ENCODE measurements around the gene PDGFD.

The PDGFD gene

DNA sequence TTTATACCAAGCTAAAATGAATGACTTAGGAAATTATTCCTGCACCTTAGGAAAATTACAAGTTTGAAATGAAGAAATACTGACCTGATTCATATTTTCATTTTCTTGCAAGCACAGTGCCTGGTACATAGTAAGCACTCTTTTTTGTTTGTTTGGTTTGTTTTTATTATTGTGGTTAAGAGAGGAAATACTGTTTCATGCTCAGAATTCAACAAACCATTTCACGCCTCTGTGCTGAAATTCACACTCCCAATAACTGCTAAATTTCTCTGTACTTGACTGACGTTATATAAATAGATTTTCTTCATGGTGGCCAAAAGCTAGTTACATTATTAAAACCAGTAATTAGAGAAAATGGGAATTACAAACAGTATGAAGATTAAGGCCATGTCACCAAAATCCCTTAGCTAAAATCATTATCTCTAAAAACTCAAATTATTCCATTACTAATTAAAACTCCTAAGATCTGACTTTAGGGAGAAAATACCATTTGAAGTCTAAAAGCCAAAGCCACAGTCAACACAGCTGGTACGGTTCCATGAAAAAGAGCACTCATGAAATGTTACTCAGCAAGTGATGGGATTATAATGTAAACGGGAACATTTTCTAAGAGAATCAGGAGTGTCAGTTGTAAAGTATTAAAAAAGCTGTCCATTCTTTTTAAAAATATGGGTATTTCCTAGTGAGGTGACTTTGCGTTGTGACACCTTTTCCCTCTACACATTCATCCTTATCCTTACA is 205.3 kb downstream of the PDGFD start:
- no peak for DNase-seq (ENCODE audit: low read depth)

DNA sequence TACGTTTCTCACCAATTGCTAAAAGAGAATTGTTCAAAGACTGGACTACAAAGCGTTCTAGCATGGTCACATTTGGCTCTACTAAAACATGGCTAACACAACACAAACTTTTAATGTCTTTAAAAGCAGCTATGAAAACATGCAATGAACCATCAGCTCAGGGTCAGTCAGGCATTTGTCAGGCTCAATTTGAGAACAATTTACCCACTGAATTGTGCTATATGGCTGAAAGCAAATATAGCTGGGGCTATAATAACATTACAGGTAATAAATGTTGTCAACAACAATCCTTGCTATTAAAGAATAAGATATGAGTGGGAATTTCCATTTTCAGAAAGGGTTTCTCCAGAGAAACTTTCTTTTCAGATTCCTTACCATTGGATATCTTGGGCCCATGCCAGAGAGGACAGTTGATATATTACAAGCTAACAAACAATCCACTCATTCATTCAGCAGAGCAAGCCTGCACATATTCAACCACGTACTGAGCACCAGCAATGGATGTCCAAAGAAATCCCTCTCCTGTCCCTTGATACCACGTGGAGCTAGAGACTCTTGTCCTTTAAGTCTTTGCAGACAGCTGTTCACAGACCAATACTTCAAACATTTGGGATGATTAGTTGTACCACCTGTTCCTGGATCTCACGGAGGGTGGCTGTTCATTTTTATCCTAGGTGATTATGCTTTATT is 210.0 kb downstream of the PDGFD start:
- DNase-seq (ENCODE audit: low read depth), result no peak

DNA sequence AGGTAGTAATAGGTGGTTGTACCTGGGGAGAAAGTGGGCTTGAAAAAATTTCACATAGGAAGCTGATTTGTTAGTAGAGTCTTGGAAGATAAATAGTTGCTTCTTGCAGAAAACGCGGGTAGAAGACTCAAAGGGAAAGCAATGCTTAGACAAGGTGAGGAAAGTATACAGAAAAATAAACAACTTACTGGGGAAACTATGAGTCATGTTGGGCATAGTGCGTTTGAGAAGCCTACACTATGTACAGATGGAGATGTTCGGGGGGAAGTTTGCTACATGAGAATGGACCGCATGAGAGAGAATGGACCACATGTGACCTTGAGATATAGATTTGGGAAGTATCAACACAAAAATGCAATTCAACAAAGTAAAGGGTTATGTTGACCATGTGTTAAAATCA is 214.2 kb downstream of the PDGFD start:
- DNase-seq (ENCODE audit: low read depth), result no peak

DNA sequence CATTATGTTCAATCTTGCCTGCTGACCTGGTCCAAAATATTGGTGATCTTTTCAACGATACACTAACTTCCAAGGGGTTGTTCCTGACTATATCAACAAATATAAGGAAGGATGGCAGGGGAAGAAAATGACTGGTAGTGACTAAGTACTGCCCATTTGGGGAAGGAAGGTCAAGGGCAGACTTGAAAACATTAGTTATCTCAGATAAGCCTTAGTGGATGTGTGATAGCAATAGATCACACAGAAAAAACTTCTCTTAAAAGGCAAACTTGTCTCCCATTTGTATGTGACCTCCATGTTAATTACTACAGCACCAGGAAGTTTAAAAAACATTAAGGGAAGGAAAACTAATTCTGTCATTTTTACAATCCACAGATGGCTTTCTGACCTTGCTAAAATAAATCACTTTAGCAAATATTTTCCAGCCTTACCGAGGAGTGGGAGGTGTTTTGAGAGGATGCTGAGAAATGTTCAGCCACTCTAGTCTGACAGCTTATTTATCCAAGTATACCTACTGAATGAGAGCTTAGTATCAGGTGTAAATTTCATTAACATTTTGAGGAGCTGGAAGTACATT is 215.7 kb downstream of the PDGFD start:
- no peak for DNase-seq (ENCODE audit: low read depth)

DNA sequence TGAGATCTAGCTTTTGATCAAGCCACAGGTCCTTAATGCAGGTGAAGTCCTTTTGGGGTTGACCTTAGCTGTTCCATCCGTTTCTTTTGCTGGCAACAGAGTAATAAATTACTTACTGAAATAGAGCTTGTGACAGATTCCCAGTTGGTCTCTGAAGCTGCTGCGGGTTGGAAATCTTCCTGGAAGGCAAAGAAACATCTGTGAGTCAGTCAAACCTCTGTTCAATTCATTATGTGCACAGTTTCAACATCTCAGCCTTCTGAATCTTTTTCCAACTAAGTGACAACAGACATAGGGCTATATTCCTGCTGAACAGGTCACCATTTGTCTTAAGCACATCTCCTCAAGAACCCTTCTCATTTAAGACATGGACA is 216.4 kb downstream of the PDGFD start:
- DNase-seq (ENCODE audit: low read depth), result peak; percentile 11

DNA sequence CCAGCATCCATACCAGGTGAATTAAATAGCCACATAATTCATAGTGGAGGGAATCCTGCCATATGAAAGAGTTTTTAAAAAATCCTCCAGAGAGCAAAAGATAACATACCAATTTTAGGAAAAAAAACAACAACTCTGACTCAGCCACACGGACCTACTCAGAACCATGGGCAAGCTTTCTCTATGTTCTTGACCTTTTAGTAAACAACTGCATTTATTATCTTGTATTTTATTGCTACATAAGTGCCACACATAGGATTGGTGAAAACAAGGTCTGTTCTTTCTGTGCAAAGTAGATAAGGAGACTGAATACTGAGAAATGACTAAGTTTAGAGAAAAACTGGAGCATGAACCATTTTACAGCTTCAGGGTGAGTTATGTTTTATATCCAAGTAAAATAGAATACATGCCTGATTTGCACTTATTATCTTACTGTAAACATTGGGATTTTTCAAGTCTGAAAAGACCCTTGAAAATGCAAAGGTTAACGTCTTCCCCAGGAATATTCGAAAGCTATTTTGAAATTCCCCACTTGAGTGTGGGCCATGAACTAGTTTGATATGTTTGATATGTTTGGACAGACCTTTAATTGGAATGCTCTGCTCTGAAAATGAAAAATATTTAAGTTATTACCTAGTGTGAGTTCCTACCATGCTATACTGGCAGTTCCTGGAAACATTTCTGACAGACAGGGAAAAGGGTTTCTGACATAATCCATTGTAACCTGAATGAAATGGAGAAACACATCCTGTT is 217.0 kb downstream of the PDGFD start:
- no peak for DNase-seq (ENCODE audit: low read depth)

DNA sequence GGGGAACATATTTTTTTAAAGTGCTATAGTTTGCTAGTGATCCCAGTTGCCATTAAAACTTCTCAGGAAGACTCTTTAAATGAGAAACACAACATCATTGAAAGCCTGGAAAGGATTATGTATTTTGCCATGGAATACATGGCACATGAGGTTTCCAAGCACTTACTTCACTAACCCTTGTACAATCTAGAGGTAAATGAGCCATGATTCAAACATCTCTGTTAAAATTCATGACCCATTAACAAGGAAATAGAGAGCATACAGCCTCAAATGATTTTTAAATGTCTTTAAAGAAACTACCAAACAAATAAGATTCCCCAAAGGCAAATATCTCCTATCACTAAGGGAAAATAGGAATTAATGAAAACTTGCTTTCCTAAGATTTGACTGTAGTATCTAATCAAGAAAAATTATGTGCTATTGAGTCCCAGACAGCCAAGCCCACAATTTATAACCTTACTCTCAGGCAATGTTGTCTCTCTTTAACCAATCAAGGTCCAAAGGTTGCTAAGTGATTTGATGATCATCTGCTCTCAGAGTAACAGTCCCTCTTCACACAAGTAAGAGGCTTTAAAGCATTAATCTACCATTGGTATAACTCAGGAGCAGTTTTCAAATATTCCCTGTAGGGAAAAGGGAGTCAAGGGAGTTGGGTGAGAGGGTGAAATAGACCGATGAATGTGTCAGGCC is 219.6 kb downstream of the PDGFD start:
- DNase-seq (ENCODE audit: low read depth), result no peak

DNA sequence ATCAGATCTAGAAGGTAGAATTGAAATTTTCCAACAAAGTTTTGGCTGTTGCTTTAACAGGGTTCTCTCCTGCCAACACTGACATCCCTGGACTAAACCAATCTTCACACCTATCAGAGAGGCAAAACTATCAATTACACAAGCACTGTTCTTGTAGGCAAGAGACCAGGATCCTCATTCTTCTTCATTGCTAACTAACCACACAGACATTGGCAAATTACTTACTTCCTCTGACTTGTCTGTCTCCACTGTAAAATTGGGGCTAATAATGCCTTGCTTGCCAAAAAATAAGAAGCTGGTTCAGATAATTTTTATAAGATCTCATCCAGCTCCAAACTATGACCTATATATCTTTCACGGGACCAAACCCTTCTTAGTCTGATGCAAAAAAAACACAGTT is 221.3 kb downstream of the PDGFD start:
- DNase-seq (ENCODE audit: low read depth), result no peak

DNA sequence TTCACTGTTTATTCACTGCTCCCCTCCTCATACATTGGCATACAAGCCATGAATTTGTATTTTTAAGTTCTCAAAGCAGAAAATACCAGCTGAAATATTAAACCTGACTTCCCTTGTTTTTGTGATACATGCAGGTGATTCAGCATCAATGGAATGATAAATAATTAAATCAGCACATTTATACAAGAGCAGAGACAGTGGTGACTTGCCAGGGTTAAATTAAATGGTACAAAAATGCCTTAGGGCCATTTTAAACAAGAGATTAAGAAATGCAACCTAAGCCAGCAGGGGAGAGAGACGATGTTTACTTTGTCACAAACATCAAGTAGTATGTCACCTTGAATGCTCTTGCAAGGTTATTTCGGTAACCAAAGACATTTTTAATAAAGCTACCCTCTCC is 223.4 kb downstream of the PDGFD start:
- peak; percentile 61 for DNase-seq (ENCODE audit: low read depth)

DNA sequence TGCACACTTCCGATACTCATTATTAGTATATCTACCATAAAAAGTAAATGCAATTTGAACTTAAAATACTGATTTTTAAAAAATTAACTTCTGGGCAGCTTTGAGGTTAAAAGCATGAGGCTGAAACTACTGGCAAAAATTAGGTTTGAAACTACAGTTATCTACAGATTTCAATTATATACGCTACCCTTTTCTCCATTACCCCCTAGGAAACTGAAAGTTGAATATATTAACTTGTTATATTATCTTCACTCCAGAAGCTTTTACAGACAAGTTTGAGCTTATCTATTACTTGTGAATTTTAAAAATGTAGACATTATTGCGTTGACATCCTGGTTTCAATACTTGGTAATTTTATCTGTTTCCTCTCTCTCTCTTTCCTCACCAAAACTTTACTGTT is 224.3 kb downstream of the PDGFD start:
- DNase-seq (ENCODE audit: low read depth), result no peak

DNA sequence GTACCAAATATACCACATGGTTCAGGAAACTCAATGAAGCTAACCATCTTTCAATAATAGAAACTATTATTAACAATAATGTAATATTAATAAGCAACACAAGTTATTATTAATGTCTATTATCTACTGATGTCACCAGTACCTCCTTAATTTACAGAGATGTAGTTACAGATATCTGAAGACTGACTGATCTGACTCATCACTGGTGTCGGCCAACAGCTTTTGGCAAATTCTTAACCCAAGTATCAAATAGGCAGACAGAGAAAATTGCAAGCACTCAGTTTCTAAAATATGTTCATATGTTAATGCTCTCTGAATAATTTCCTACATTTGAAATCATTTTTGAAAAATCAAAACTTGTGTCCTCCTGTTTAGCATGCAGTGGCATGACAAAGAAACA is 227.9 kb downstream of the PDGFD start:
- peak; percentile 17 for DNase-seq (ENCODE audit: low read depth)

DNA sequence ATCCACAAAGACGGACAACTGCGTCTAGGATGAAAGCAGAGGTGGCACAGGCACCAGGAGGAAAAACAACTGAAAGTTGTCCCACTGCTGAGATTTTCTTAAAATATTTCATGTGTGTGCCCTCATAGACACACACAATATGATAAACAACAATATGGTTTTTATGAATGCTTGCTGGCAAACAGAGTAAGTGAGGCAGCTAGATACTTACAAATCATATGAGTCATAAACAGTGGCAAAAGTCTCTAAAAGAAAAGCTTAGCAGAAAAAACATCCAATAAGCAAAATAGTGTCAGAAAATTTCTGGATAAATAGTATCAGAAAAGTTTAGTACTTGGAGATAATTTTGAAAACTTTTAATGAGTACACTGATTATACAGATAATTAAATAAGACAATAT is 228.7 kb downstream of the PDGFD start:
- no peak for DNase-seq (ENCODE audit: low read depth)

DNA sequence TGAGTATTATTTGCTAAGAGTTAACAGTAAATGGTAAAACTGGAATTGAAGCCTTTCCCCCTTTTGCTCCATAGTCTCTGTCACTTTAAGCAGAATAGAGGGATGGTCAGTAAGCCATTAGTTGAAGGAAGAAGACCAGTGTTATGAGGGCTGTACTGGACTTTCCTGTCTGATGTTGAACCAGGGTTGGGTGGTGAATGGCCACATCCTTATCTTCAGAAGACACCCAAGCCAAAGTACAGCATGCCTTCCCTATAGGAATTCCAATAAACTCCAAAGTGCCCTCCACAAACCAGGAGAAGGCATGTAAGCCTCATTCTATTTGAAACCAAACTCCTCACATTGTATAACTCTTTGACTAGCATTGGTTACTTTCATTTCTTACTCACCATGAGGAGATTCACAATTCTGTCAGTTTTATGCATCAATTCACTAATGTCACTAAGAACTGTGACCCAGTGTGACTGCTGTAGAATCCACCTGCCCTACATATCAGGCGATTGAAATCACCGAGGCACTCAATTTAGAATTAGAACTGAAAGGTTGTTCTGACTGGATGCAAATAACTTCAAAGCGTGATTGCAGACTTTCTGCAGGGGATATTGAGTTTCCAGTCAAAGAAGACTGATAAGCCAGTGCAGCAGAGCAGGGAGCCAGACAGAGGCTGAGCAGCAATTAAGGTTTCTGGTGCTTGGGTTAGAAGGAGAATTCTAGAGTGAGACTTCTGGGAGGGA is 234.6 kb downstream of the PDGFD start:
- no peak for DNase-seq (ENCODE audit: low read depth)

DNA sequence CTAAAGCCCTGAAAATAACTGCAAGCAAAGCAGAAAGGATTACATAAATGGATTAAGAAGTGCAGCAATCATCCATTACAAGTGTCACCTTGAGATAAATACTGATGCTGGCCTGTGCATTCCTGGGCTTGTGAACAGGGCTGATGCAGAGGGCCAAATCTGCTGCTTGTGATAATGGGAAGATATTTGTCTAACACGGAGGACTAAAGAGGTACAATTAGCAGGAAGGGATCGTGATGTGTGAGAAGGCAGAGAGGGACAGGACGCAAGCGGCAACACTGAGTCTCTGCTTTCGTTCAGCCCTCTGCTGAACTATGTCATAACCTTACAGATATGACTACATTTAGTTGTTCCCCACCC is 235.2 kb downstream of the PDGFD start:
- no peak for DNase-seq (ENCODE audit: low read depth)

DNA sequence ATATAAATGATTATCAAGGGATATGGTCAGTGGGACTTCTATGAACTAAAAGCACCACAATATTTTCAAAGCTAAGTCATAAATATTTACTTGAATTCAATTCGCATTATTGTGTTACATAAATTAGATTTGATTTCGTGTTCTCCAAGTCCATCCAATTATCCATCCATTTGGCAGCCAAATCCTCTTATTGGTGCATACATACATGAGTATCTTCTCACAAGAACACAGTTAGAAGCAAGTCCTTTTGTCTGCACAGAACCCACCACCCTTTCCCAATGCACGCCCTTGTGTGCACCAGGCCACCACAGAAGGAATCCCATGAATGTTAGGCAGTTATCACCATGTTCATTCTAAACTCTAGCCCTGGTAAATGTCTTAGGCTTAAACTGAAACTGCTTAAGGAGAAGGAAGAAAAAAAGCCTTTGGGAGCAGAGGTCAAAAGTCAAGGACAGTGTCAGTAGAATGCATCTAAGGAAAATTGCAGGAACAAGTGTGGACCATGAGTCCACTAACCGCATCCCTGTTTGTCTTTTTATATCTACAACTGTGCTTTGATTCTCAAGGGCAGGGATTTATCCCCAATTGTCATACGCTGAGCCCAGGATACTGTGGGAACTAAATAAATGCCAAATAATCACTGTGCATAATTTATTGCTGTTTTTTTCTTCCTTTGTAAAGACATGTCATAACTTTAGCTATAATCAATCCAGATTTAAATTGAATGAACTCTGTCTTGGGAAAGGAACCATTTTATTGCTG is 235.7 kb downstream of the PDGFD start:
- DNase-seq (ENCODE audit: low read depth), result no peak

DNA sequence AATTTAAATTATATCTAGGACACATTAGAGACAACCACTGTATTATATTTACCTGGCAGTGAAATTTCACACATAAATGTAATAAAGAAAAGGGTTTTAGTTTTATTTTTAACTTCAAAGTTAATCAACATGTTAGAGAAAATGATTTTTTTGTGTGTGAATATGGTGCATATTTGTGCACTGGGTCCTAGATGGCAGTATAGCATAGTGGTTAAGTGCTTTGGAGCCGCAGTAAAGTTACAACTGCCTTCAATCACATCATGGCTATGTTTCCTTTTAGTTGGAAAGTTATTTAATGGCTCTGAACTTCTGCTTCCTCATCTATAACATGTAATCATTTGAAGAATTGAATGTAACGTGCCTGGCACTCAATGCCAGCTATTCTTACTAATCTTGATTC is 236.4 kb downstream of the PDGFD start:
- DNase-seq (ENCODE audit: low read depth), result peak; percentile 44

DNA sequence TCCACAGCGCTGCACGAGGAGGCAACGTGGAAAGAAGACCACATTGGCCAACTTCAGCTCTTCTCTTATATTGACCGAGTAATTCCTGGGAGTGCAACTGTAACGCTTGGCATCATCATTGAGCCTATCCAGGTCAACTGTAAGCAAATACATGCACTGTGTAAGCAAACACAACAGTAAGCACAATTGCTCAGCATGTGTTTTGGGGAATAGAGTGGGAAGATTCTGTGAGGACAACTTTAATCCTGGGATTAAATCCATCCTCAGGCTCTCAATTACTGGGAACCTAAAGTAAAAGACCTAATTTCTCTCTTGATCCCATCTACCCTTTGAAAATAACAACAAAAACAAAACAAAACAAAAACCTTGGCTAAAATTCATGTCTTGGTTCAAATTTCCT is 237.0 kb downstream of the PDGFD start:
- DNase-seq (ENCODE audit: low read depth), result no peak

DNA sequence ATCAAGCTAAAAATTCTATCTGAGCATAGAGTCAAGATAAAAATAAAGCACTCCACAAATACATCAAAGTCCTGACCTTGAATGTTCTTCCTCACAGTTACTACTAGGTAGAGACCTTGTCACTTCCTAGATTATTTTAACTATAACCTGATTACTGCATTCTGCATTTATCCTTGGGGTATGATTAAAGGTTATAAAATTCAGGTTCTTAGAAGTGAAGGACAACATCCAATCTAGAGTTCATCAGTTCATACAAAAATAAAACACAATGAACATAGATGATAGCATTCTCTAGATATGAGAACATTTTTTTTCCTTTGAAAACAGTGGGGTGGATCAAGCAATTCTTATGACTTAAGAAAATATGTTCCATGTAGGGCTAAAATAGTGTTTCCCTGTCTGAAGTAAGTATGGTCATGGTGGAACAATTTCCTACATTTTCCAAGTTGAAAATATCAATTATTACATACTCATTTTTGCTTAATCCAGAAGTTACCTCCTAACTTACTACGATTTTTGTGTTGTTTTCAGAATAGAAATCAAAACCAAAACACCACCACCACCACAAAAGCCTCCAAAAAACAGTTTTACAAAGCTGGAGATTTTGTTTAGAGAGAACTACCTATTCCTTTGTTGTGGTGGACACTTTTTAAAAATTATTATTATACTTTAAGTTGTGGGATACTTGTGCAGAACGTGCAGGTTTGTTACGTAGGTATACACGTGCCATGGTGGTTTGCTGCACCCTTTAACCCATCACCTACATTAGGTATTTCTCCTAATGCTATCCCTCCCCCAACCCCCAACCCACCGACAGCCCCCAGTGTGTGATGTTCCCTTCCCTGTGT is 239.6 kb downstream of the PDGFD start:
- DNase-seq (ENCODE audit: low read depth), result no peak

DNA sequence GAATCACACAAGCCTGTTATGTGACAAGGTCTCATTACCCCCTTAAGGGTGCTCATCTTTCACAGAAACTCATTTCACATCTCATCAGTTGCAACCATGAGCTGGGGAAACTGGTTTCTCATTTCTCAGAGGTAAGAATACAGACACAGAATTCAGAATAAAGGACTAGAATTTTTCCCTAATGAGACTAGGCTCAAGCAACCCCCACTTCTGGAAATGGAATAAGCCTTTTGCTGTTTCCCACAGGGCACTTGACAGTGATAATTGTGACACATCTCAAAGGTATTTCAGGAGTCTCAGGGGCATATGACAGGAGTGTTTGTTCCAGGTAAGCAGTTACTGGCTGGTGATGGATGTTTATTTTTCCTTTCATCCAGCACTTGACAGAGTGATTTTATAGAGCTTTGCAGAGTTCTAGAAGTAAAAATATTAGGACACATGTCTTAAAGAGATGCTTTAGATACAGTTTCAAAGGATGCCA is 240.5 kb downstream of the PDGFD start:
- peak; percentile 14 for DNase-seq (ENCODE audit: low read depth)

DNA sequence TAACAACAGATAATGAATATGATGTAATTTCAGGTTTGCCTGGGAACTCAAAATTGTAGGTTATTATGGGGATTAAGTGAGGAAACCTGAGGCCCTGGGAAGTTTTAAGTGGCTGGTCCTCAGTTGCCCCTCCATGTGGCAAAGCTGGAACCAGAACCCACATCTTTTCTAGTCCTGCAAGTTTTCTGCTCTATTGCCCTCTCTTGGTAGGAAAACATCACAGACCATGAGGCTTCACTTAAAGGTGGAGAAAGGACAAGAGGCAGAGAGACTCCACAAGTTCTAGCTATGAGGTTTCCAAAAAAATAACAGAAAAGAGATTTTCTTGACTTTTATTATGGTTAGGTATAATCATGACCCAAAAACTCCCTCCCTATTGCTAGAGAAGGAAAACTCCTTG is 243.0 kb downstream of the PDGFD start:
- no peak for DNase-seq (ENCODE audit: low read depth)
